IMR-90 (cell line): Measurements from ENCODE around the gene AK1.

Experiments used
- BHLHE40 ChIP-seq: fragments of 150-350 bp; IDR thresholded peaks from 2 replicates; pipeline ENCODE4 v1.6.1; 2016; ENCODE audit warnings: mild to moderate bottlenecking, low read depth, low read length
- CHD1 ChIP-seq: IDR thresholded peaks from 2 replicates; pipeline ENCODE4 v1.6.1; 2012; ENCODE audit warnings: low read depth, low read length, improper control_type of control experiment
- FOS ChIP-seq: fragments of 150-350 bp; IDR thresholded peaks from 2 replicates; pipeline ENCODE4 v1.6.1; 2016; ENCODE audit warnings: low read depth, low read length
- MAFK ChIP-seq: IDR thresholded peaks from 2 replicates; pipeline ENCODE4 v1.6.1; 2012; ENCODE audit warnings: low read depth, low read length, improper control_type of control experiment
- MAZ ChIP-seq: IDR thresholded peaks from 2 replicates; pipeline ENCODE4 v1.6.1; 2012; ENCODE audit warnings: low read depth, mild to moderate bottlenecking, low read length, improper control_type of control experiment, moderate library complexity, borderline replicate concordance
- NFE2L2 ChIP-seq: fragments of 150-350 bp; IDR thresholded peaks from 2 replicates; pipeline ENCODE4 v1.6.1; 2016; ENCODE audit warnings: low read depth, mild to moderate bottlenecking, low read length
- POLR2A ChIP-seq: IDR thresholded peaks from 2 replicates; pipeline ENCODE4 v1.6.1; 2012; ENCODE audit warnings: mild to moderate bottlenecking, low read depth, low read length
- RAD21 ChIP-seq: IDR thresholded peaks from 2 replicates; pipeline ENCODE4 v1.6.1; 2012; ENCODE audit warnings: low read length, improper control_type of control experiment
- RCOR1 ChIP-seq: IDR thresholded peaks from 2 replicates; pipeline ENCODE4 v1.6.1; 2012; ENCODE audit warnings: mild to moderate bottlenecking, low read length, improper control_type of control experiment; ENCODE audit not compliant: insufficient replicate concordance
- RFX5 ChIP-seq: IDR thresholded peaks from 2 replicates; pipeline ENCODE4 v1.8.0; 2012; ENCODE audit warnings: low read depth, mild to moderate bottlenecking, low read length, moderate library complexity
- SMC3 ChIP-seq: fragments of 150-350 bp; IDR thresholded peaks from 2 replicates; pipeline ENCODE4 v1.6.1; 2016; ENCODE audit warnings: low read depth, mild to moderate bottlenecking, antibody characterized with exemption, low read length, moderate library complexity
- TF ChIP-seq, protein P1 (sequence below): conservative IDR thresholded peaks from 2 replicates; pipeline ENCODE4 v1.5.1; 2012; ENCODE audit warnings: mild to moderate bottlenecking, low read depth, low read length, improper control_type of control experiment
- TF ChIP-seq, protein P2 (sequence below): fragments of 150-350 bp; IDR thresholded peaks from 2 replicates; pipeline ENCODE4 v1.6.1; 2016; ENCODE audit warnings: low read depth, mild to moderate bottlenecking, low read length, moderate library complexity, borderline replicate concordance
- TF ChIP-seq, protein P3 (sequence below): fragments of 150-350 bp; IDR thresholded peaks from 2 replicates; pipeline ENCODE4 v1.6.1; 2017; ENCODE audit warnings: mild to moderate bottlenecking, antibody characterized with exemption, low read length, low read depth

DNA sequence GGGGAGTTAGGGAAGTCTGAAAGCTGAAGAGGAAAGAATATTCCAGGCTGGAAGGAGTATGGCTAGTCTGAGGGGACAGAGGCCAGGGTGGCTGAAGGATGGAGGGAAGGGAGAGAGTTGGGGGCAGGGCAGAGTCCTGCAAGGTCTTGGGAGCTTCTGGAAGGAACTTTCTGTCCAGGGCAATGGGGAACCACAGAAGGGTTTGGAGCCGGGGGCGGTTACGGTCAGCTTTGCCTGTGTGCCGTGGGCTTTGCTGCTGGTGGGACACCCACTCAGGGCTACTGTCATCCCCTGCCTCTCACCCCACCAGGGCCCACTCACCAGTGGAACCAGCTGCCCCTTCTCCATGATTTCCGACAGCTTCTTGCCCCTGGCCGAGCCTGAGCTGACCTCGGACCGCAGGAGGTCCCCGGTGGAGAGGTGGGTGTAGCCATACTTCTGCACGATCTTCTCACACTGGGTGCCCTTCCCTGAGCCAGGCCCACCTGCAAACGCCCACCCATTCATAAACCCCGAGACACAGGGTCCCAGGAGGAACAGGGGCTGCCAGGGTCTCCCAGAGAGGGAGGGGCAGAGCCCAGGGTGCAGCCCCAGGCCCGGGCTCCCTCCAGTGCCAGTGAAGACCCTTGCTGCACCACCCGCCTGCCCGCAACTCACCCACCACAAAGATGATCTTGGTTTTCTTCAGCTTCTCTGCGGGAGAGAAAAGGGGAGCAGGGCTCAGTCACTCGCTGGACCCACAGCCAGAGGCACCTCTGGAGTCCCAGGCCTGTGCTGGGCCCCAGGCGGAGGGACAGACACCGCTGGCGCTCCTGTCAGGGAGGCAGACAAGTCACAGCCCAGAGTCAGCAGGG lies 4.9 kb downstream of the AK1 start:
- TF ChIP-seq, protein P1, sequence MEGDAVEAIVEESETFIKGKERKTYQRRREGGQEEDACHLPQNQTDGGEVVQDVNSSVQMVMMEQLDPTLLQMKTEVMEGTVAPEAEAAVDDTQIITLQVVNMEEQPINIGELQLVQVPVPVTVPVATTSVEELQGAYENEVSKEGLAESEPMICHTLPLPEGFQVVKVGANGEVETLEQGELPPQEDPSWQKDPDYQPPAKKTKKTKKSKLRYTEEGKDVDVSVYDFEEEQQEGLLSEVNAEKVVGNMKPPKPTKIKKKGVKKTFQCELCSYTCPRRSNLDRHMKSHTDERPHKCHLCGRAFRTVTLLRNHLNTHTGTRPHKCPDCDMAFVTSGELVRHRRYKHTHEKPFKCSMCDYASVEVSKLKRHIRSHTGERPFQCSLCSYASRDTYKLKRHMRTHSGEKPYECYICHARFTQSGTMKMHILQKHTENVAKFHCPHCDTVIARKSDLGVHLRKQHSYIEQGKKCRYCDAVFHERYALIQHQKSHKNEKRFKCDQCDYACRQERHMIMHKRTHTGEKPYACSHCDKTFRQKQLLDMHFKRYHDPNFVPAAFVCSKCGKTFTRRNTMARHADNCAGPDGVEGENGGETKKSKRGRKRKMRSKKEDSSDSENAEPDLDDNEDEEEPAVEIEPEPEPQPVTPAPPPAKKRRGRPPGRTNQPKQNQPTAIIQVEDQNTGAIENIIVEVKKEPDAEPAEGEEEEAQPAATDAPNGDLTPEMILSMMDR: no peak
- TF ChIP-seq FOS (no peak), POLR2A (no peak), SMC3 (no peak), RCOR1 (no peak), RAD21 (no peak), RFX5 (no peak), CHD1 (no peak), MAZ (no peak), NFE2L2 (no peak), MAFK (no peak), BHLHE40 (no peak)
- TF ChIP-seq, protein P2, sequence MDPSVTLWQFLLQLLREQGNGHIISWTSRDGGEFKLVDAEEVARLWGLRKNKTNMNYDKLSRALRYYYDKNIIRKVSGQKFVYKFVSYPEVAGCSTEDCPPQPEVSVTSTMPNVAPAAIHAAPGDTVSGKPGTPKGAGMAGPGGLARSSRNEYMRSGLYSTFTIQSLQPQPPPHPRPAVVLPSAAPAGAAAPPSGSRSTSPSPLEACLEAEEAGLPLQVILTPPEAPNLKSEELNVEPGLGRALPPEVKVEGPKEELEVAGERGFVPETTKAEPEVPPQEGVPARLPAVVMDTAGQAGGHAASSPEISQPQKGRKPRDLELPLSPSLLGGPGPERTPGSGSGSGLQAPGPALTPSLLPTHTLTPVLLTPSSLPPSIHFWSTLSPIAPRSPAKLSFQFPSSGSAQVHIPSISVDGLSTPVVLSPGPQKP: no peak
- TF ChIP-seq, protein P3, sequence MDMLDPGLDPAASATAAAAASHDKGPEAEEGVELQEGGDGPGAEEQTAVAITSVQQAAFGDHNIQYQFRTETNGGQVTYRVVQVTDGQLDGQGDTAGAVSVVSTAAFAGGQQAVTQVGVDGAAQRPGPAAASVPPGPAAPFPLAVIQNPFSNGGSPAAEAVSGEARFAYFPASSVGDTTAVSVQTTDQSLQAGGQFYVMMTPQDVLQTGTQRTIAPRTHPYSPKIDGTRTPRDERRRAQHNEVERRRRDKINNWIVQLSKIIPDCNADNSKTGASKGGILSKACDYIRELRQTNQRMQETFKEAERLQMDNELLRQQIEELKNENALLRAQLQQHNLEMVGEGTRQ: no peak
